NCI-H2029 treated with DMSO at 0.1 percent for 48 hours (cell line): ENCODE measurements around the gene MPZL2.

Source experiments
- DNase-seq: peaks from one replicate; lab custom pipeline; 2025; lab: John Stamatoyannopoulos, UW

The MPZL2 gene

GRCh38 chr11:118241764-118242098 is 22.4 kb downstream of the MPZL2 start:
- no peak for DNase-seq

- peak; percentile 31 for DNase-seq
Measured at GRCh38 chr11:118240999-118241763, 22.9 kb downstream of the MPZL2 start.

GRCh38 chr11:118239509-118240205 is 24.4 kb downstream of the MPZL2 start:
- no peak for DNase-seq

GRCh38 chr11:118238929-118239328 is 25.2 kb downstream of the MPZL2 start:
- no peak for DNase-seq

- no peak for DNase-seq
Measured at GRCh38 chr11:118238421-118238820, 25.7 kb downstream of the MPZL2 start.

- no peak for DNase-seq
Measured at GRCh38 chr11:118236170-118236569, 27.9 kb downstream of the MPZL2 start.

GRCh38 chr11:118234833-118235232 is 29.3 kb downstream of the MPZL2 start:
- no peak for DNase-seq

- no peak for DNase-seq
Measured at GRCh38 chr11:118233850-118234249, 30.2 kb downstream of the MPZL2 start.

GRCh38 chr11:118233377-118233776 is 30.7 kb downstream of the MPZL2 start:
- no peak for DNase-seq

GRCh38 chr11:118232659-118233058 is 31.4 kb downstream of the MPZL2 start:
- no peak for DNase-seq

GRCh38 chr11:118231461-118231860 is 32.6 kb downstream of the MPZL2 start:
- DNase-seq, result no peak

GRCh38 chr11:118230088-118230487 is 34.0 kb downstream of the MPZL2 start:
- no peak for DNase-seq

GRCh38 chr11:118229274-118229847 is 34.7 kb downstream of the MPZL2 start:
- DNase-seq, result no peak

- no peak for DNase-seq
Measured at GRCh38 chr11:118227865-118228785, 36.0 kb downstream of the MPZL2 start.

GRCh38 chr11:118226781-118227180 is 37.3 kb downstream of the MPZL2 start:
- DNase-seq, result no peak

GRCh38 chr11:118226296-118226695 is 37.8 kb downstream of the MPZL2 start:
- no peak for DNase-seq

- no peak for DNase-seq
Measured at GRCh38 chr11:118224511-118225188, 39.4 kb downstream of the MPZL2 start, which contains the start of gene JAML. Gene JAML, minus strand, starts transcription at chr11:118225011. Its CDS starts 10,145 bp downstream, at chr11:118214866.

- no peak for DNase-seq
Measured at GRCh38 chr11:118223992-118224391, 40.1 kb downstream of the MPZL2 start.

GRCh38 chr11:118223570-118223969 is 40.5 kb downstream of the MPZL2 start:
- DNase-seq, result no peak

- DNase-seq, result no peak
Measured at GRCh38 chr11:118222437-118222836, 41.7 kb downstream of the MPZL2 start.

- DNase-seq, result no peak
Measured at GRCh38 chr11:118221419-118221818, 42.7 kb downstream of the MPZL2 start.

- no peak for DNase-seq
Measured at GRCh38 chr11:118219732-118220131, 44.4 kb downstream of the MPZL2 start.
